OCI-LY1 (cell line): ENCODE data around the gene CACHD1.

Experiments
- EZH2 ChIP-seq: fragments of 200-600 bp; sonication (generic), shearing (Covaris generic); IDR thresholded peaks from 2 replicates; pipeline ENCODE4 v1.8.0; 2017; ENCODE audit warnings: borderline replicate concordance, mixed run types, mild to moderate bottlenecking, antibody characterized with exemption, low read length, moderate library complexity, mixed read lengths
- TF ChIP-seq, protein P1 (sequence below): fragments of 200-600 bp; sonication (generic), shearing (Covaris generic); IDR thresholded peaks from 2 replicates; pipeline ENCODE4 v1.5.1; 2017; ENCODE audit warnings: mild to moderate bottlenecking, antibody characterized with exemption, low read length, moderate library complexity, mixed read lengths

DNA sequence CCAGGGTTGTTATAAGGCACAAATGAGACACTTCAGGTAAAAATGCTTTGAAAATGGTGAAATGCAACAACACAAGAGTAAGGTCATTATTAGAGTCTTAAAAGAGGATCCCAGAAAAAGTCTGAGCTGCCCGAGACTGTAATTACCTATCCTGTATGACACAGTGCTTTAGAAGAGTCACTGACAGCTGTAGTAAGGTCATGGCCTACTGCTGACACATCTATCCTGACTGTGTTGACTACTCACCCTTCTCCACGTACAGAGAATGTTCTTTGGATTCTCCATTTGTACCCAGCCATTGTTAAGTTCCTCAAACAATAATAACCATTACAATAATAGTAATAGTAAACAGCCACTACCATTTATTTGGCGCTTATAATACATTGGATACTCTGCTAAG, 104.4 kb downstream of the CACHD1 start:
- TF ChIP-seq, protein P1, sequence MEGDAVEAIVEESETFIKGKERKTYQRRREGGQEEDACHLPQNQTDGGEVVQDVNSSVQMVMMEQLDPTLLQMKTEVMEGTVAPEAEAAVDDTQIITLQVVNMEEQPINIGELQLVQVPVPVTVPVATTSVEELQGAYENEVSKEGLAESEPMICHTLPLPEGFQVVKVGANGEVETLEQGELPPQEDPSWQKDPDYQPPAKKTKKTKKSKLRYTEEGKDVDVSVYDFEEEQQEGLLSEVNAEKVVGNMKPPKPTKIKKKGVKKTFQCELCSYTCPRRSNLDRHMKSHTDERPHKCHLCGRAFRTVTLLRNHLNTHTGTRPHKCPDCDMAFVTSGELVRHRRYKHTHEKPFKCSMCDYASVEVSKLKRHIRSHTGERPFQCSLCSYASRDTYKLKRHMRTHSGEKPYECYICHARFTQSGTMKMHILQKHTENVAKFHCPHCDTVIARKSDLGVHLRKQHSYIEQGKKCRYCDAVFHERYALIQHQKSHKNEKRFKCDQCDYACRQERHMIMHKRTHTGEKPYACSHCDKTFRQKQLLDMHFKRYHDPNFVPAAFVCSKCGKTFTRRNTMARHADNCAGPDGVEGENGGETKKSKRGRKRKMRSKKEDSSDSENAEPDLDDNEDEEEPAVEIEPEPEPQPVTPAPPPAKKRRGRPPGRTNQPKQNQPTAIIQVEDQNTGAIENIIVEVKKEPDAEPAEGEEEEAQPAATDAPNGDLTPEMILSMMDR = no peak
- TF ChIP-seq EZH2 = no peak
